UCSD-AML1 (cell line): ENCODE results near the gene RBPMS2.
A peak's percentile ranks its signal among the peaks of the same experiment; 100 is the strongest.
"Not testable (repeated sequence)": the region's sequence is repeated elsewhere in the genome, so short reads cannot be mapped to it uniquely, and the experiment has no call there.

ENCODE experiments used
- DNase-seq: peaks from one replicate; lab custom pipeline; 2025; ENCODE audit not compliant: unreplicated experiment; lab: John Stamatoyannopoulos, UW

Gene RBPMS2

GRCh38 chr15:64754663-64755426 is 20.5 kb downstream of the RBPMS2 start:
- DNase-seq: no peak

GRCh38 chr15:64753480-64754185 is 21.8 kb downstream of the RBPMS2 start:
- no peak for DNase-seq

- no peak for DNase-seq
Measured at GRCh38 chr15:64751464-64751863, 23.9 kb downstream of the RBPMS2 start.

- DNase-seq: no peak
Measured at GRCh38 chr15:64749999-64750657, 25.3 kb downstream of the RBPMS2 start.

GRCh38 chr15:64749167-64749566 is 26.2 kb downstream of the RBPMS2 start:
- DNase-seq: no peak

- no peak for DNase-seq
Measured at GRCh38 chr15:64748251-64748650, 27.1 kb downstream of the RBPMS2 start.

- no peak for DNase-seq
Measured at GRCh38 chr15:64747578-64747977, 27.8 kb downstream of the RBPMS2 start.

- DNase-seq: no peak
Measured at GRCh38 chr15:64746921-64747320, 28.5 kb downstream of the RBPMS2 start.

GRCh38 chr15:64746356-64746755 is 29.0 kb downstream of the RBPMS2 start:
- no peak for DNase-seq

- DNase-seq: no peak
Measured at GRCh38 chr15:64743691-64744090, 31.7 kb downstream of the RBPMS2 start.

GRCh38 chr15:64742921-64743320 is 32.5 kb downstream of the RBPMS2 start:
- no peak for DNase-seq

GRCh38 chr15:64742385-64742784 is 33.0 kb downstream of the RBPMS2 start:
- DNase-seq: no peak

GRCh38 chr15:64741708-64742107 is 33.7 kb downstream of the RBPMS2 start:
- DNase-seq: not testable (repeated sequence)

- no peak for DNase-seq
Measured at GRCh38 chr15:64740311-64741170, 34.8 kb downstream of the RBPMS2 start.

- peak; percentile 42 for DNase-seq
Measured at GRCh38 chr15:64739577-64740143, 35.7 kb downstream of the RBPMS2 start.

GRCh38 chr15:64739156-64739555 is 36.2 kb downstream of the RBPMS2 start:
- no peak for DNase-seq

- DNase-seq: no peak
Measured at GRCh38 chr15:64738226-64739095, 36.9 kb downstream of the RBPMS2 start.

- no peak for DNase-seq
Measured at GRCh38 chr15:64732156-64732860, 43.1 kb downstream of the RBPMS2 start.

- no peak for DNase-seq
Measured at GRCh38 chr15:64731805-64732151, 43.6 kb downstream of the RBPMS2 start.
